HG03378 (cell line): ENCODE data around the gene C8A.
A peak's percentile ranks its signal among the peaks of the same experiment; 100 is the strongest.

ENCODE experiments used
- ATAC-seq: cut with Tn5 transposase; IDR thresholded peaks from one replicate; pipeline ENCODE4 v1.9.1; 2021; ENCODE audit warnings: mild to moderate bottlenecking, moderate library complexity; ENCODE audit not compliant: unreplicated experiment

The C8A gene

GRCh38 chr1:56854521-56855099, at the start of gene C8A:
Gene C8A (plus strand): TSS chr1:56854797. CDS start chr1:56854902, 105 bp downstream.
- no peak for ATAC-seq

DNA sequence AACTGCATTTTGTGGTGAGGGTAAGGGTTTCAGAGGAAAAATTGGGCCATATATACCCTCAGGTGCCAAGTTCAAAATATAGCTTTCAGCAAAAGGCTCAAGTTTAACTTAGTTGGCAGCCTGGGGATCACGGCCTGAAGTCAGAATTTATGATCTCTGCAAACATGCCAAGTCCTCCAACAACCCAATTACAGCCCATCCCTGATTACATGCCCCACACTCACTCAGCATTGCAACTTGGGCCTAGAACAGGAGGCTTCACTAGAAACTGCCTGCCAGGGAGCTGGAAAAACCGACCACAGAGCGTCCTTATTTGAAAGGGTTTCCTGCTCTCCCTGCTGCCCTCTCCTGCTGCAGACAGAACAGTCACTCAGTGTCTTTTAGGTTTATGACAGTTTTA, 47.8 kb upstream of the C8A start:
- ATAC-seq: no peak

DNA sequence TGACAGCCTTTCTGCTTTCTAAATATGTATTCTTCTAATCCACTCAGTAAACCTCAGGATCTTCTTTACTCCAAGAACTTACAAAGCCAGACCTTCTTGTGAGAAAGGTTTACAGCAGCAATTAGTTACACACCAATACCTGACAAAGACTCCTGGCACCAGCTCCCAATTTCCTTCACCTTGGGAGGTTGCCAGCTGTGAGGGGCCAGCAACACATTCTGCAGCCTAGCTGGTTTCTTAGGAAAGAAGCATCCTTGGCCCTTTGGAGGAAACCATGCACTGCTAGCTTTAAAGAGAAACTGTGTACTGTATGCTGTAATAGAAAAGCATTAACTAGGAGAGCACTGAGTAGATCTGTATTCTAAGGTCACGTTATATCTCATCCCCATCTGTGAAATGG, 46.2 kb upstream of the C8A start:
- no peak for ATAC-seq

DNA sequence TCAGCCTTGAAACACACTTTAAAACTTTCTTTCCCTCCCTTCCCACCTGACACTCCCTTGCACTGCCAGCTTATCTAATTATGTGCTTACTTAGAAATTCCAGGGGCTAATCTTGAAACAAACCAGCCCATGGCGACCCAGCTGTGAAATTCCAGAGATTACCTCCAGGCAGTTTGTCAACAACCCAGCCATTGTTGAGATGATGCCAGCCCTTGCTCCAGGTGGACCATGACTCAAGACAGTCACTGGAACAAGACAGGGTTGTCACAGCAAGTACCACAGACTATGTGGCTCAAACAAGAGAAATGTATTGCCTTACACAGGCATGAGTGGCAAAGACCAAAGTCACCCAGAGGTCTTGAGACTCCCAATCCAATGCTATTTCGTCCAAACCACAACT, 43.3 kb upstream of the C8A start:
- ATAC-seq: no peak

- no peak for ATAC-seq
Observed at GRCh38 chr1:56814205-56814604, 40.4 kb upstream of the C8A start.

- no peak for ATAC-seq
Observed at GRCh38 chr1:56816264-56816663, 38.3 kb upstream of the C8A start.

- peak; percentile 79 for ATAC-seq
Observed at GRCh38 chr1:56816909-56817308, 37.7 kb upstream of the C8A start.

DNA sequence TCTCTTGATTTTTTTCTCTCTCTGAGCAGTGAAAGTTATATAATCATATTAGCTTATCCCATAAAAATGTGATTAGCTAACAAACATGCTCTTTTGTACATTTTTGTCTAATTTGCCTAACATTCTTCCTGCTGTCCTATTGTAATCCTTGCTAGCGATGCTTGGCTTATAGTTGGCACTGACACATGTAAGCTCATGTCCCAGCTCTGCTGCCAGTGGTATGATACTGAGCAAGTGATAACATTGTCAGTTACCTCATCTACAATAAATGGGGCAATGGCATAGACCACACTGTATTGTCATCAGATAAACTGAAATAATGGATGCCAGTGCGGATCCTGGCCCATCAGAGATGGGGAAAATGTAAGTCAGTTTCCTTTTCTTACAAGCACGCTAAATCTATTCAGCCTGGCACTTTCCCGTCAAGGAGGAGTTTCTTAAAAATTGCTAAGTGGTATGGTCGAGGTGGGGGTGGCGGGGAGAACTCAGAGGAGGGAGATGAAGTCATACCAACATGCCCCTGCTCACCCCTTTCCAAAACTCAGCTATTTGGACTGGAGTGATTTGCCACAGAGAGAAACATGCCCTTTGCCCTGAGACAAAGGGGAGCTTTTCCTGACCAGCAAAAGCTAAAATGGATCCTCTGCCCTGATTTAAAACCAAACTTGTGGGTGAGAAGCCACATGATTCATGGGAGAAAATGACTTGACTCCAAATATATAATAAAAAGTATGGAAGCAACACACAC, 36.7 kb upstream of the C8A start:
- ATAC-seq: no peak

DNA sequence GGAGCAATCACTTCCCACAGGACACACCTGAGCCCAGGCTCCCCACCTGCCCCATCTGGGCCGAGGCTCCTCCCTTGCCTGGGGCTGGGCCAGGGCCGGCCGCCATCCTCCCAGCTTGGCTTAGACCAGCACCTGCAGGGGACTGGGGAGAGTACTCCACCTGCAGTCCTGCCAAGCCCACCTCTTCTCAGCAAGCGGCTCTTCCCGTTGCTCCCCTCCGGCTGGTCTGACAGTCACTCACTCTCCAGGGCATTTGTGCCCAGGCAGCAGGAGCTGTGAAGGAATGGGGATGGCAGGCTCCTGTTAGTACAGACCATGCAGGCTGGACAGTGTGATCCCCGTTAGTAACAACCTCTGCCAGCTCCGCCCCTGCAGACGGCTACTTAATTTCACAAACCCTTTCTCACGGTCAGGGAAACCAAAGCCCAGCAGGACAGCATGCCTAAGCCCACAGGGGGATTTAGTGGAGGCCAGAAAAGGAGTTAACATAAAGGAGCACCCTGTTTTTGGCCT, 35.2 kb upstream of the C8A start, which contains the start of gene FYB2:
TSS of gene FYB2 (minus strand) at position 18 of the 513 bp plus-strand sequence. CDS start 114 bp downstream, outside the sequence.
- ATAC-seq: no peak

- ATAC-seq: peak; percentile 67
Observed at GRCh38 chr1:56820755-56821461, 33.7 kb upstream of the C8A start.

DNA sequence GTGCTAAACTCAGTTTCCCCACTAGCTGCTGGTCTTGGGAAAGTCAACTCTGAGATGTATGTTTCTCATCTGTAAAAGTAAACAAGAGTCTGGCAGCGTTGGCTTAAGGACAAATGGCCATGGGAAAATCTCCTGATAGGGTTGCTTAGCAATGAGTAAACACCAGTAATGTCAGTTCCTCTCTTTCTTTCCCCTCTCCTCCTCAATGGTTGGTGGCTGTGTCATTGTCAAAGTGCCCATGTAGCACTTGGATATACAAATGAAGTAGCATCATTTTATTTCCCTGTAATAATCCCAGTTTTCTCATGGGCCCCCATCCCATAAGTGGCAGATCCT, 33.2 kb upstream of the C8A start:
- no peak for ATAC-seq

DNA sequence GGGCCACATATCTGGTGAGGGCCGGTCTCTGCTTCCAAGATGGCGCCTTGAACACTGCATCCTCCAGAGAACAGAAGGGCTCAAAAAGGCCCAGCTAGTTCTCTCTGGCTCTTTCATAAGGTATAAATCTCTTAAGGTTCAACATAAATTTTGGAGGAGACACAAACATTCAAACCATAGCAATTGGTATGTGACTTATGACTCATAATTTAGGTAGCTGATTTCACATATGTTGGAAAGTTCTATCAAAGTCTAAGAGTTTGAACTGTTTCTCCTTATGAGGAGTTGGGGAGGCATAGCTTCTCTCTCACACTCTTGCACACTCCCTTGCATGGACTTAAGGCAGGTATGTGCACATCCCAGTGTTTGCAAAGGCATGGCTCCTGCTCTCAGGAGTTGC, 30.3 kb upstream of the C8A start:
- ATAC-seq: no peak

- ATAC-seq: no peak
Observed at GRCh38 chr1:56824938-56825337, 29.7 kb upstream of the C8A start.

DNA sequence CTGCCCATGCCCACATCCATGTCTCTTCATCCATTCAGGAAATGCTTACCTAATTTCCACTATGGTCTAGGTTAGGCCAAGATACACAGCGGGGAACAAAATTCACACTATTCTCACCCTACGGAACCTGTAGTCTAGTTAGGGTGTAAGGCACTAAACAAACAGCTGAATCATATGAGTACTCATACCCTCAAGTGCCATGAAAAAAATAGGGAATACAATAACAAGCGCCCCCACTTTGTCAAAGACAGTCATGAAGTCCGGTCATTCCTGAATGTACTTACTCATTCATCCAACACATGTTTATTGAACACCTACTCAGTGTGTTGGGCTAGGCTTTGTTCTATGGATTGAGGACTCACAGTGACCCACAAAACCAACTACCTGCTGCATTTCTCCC, 29.2 kb upstream of the C8A start:
- no peak for ATAC-seq

DNA sequence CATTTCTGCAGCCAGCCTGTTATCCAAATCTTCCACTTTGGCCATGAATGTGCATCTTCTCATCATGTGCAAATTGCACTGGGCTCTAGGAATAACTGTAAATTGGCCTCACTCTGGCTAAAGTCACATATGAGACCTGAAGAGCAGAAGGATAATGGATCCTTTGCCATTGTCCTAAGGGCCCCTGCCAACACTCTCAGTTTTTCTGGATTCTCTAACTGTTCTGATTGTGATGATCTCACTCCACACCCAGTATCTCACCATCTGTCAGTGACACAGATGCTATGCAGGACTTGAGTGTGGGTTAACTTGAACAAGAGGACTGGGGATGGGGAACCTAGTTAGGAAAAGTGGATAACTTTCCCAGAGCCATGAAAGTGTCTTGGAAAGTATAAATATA, 26.9 kb upstream of the C8A start:
- ATAC-seq: no peak

DNA sequence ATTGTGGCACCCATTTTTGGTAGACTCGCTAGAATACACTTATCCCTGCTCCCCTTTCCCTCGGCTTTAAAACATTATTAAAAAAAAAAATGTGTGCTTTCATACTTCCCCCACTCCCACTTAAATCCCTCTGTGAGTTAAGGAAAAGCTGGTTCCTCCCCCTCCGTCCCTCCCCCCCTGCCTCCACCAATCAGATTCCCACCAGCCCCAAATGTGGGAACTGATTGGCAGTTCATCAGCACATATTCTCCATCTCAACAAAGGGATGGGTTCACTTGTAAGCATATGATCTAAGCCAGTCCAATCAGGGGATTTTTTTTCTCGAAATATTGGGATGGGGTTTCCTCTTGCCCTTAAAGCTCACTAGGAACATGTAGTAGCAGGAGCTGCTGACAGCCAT, 24.5 kb upstream of the C8A start:
- ATAC-seq: no peak

DNA sequence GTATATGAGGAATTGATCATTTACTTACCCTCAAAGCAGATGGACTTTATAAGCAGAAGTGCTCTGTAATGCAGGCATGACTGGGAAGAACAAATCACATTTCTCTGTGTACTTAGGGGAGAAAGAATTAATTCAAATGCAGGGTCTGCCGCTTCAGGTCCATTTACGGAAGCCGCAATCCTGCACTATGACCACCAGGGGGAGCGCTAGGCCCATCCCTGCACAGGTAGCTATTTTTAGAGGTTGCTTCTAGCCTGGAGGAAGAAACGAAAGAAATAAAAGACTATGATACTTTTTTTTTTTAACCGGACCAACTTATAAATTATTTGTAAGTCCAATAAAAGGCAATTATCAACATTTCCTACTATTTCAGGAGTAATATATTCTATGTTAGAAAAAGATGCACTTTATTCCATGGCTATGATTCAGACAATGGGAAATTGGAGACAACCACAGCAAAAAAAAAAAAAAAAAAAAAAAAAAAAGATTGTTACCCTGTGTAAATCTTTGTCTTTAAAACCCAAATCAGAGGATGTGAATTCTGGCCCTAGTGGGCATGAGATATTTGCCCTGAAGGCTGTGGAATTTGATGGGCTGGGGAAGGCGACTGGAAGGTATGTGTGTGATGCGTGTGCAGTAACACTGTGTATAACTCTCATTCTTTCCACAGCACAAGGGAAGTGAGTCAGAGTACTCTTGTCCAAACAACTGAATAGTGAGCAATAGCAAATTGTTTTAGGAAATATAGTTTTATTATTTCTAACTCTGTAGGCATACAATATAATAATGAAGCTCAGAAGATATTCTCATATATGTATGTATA, 22.5 kb upstream of the C8A start:
- peak; percentile 67 for ATAC-seq

DNA sequence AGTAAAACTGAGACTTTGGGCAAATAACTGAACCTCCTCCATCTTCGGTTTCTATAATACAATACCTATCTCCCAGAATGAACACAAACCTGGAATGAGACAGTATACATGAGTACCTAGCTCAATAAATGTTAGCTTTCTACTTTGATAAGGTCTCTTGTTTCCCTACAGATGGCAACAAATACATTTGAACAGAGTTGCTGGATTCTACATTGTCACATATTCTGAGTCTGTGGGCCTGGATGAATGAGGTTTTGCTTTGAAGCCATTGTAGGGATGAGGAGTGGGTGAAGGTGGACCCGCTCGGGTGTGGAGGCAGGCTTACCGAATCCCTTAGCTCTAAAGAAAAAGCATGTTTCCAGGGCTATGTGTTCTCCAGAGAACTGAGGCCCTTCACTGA, 21.5 kb upstream of the C8A start:
- no peak for ATAC-seq

- ATAC-seq: no peak
Observed at GRCh38 chr1:56834137-56834900, 20.3 kb upstream of the C8A start.

- ATAC-seq: no peak
Observed at GRCh38 chr1:56835657-56836056, 18.9 kb upstream of the C8A start.
